Lower leg skin (tissue), 3 donors: ENCODE results near the gene ANKRD34A.

Experiments
- CTCF ChIP-seq, 3 donors: fragments of 450-650 bp; IDR thresholded peaks; one replicate each; pipeline ENCODE4 v1.5.1; 2016; ENCODE audit warnings: antibody characterized with exemption in 3 of 3, mild to moderate bottlenecking in 3 of 3, moderate library complexity in 2 of 3
- POLR2A ChIP-seq, 2 donors: fragments of 450-650 bp; IDR thresholded peaks; one replicate each; pipeline ENCODE4 v1.6.1; 2016 to 2017; ENCODE audit warnings: antibody characterized with exemption in 2 of 2, mild to moderate bottlenecking in 1 of 2, moderate library complexity in 1 of 2

GRCh38 chr1:145999321-146000024, 35.1 kb upstream of the ANKRD34A start:
- no peak for TF ChIP-seq CTCF (IDR thresholded peaks at IDR 0.05)
- no peak for TF ChIP-seq POLR2A (IDR thresholded peaks at IDR 0.05)
